IPS-18a (cell line): ENCODE measurements around the gene PHLPP1.
"Not testable (repeated sequence)": the region's sequence is repeated elsewhere in the genome, so short reads cannot be mapped to it uniquely, and the experiment has no call there.

ENCODE experiments used
- H3K27ac ChIP-seq: one replicate; pipeline ENCODE4 v1.5.1; 2013; ENCODE audit warnings: low read length
- H3K27me3 ChIP-seq: one replicate; pipeline ENCODE4 v1.6.1; 2013; ENCODE audit warnings: mild to moderate bottlenecking, low read length; ENCODE audit not compliant: control insufficient read depth, insufficient read depth
- H3K36me3 ChIP-seq: one replicate; pipeline ENCODE4 v1.6.1; 2013; ENCODE audit warnings: low read depth, low read length; ENCODE audit not compliant: control insufficient read depth
- H3K4me1 ChIP-seq: one replicate; pipeline ENCODE4 v1.6.1; 2013; ENCODE audit warnings: low read depth, low read length; ENCODE audit not compliant: control insufficient read depth
- H3K4me3 ChIP-seq: one replicate; pipeline ENCODE4 v1.5.1; 2013; ENCODE audit warnings: low read length
- H3K9ac ChIP-seq: one replicate; pipeline ENCODE4 v1.6.1; 2013; ENCODE audit warnings: mild to moderate bottlenecking, low read length, moderate library complexity
- H3K9me3 ChIP-seq: one replicate; pipeline ENCODE4 v1.6.1; 2013; ENCODE audit warnings: low read depth, low read length; ENCODE audit not compliant: control insufficient read depth

Gene PHLPP1

GRCh38 chr18:62706879-62707278 is 8.5 kb upstream of the PHLPP1 start:
- H3K27ac ChIP-seq: not testable (repeated sequence)

GRCh38 chr18:62709908-62710307 is 5.4 kb upstream of the PHLPP1 start:
- not testable (repeated sequence) for H3K27ac ChIP-seq, H3K9me3 ChIP-seq, H3K27me3 ChIP-seq, H3K4me3 ChIP-seq, H3K9ac ChIP-seq, H3K36me3 ChIP-seq
- peaks cover 13% of the 10 kb centered on the region for H3K4me1 ChIP-seq

More at GRCh38 chr18:62706879-62707278, 8.5 kb upstream of the PHLPP1 start:
- not testable (repeated sequence) for H3K4me3 ChIP-seq, H3K9ac ChIP-seq, H3K9me3 ChIP-seq, H3K4me1 ChIP-seq, H3K27me3 ChIP-seq, H3K36me3 ChIP-seq

GRCh38 chr18:62710417-62710816 is 4.9 kb upstream of the PHLPP1 start:
- H3K27me3 ChIP-seq: no peaks in the 10 kb centered on the region
- H3K36me3 ChIP-seq: no peaks in the 10 kb centered on the region
- H3K9ac ChIP-seq: no peak overlapping the region
- peaks cover 13% of the 10 kb centered on the region for H3K4me1 ChIP-seq
- H3K4me3 ChIP-seq: no peak overlapping the region
- no peaks in the 10 kb centered on the region for H3K9me3 ChIP-seq
- no peak overlapping the region for H3K27ac ChIP-seq

DNA sequence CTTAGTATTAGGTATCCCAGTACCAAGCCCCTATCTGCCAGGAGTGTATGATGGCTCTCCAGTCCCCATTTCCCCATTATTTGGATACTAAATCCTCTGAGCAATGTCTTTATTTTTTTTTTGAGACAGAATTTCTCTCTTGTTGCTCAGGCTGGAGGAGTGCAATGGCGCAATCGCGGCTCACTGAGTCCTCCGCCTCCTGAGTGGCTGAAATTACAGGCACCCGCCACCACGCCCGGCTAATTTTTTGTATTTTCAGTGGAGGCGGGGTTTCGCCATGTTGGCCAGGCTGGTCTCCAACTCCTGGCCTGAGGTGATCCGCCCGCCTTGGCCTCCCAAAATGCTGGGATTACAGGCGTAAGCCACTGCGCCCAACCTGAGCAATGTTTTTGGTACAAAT is 3.6 kb upstream of the PHLPP1 start:
- no peak overlapping the region for H3K27ac ChIP-seq
- peaks cover 13% of the 10 kb centered on the region for H3K4me1 ChIP-seq
- no peaks in the 10 kb centered on the region for H3K36me3 ChIP-seq
- H3K9me3 ChIP-seq: no peaks in the 10 kb centered on the region
- no peak overlapping the region for H3K4me3 ChIP-seq
- H3K9ac ChIP-seq: no peak overlapping the region
- H3K27me3 ChIP-seq: no peaks in the 10 kb centered on the region

GRCh38 chr18:62713651-62714247 is 1.6 kb upstream of the PHLPP1 start:
- Histone ChIP-seq H3K4me3 (peak overlapping the region; percentile 50), H3K9ac (no peak overlapping the region), H3K27me3 (no peaks in the 10 kb centered on the region), H3K27ac (no peak overlapping the region), H3K9me3 (no peaks in the 10 kb centered on the region), H3K36me3 (no peaks in the 10 kb centered on the region), H3K4me1 (peaks cover 17% of the 10 kb centered on the region)

DNA sequence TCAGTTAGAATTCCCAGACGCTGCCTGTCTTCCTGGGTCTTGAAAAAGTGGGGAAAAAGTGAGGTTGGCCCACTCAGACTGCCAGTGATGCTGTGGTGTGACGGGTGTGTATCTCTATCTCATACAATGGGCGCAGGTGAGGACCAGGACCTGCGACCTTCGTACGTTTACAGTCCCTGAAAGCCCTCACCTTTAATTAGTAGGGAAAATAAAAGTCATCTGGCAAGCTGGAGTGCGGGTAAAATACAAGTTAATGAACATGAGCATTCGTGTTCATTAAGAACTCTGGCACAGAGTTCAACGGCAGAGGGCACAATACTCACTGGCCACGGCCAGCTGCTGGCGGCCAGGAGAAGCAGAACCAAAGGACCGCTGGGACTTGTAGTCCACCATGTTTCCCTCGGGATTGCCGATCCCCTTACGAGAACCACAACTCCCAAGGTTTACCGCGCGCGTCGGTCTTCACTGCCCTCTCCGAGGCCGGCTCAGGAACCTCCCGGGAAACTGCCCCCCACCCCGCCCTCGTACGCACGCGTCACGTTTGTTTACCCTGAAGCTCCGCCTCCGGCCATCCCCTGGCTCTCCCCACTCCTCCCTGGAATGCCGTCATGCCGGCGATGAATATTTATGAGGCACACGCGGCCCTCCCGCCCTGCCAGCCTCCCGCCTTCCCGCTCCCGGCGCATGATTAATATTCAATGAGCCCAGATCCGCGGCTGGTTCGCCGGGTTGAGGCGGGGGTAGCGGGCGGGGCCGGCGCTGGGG is 488 bp upstream of the PHLPP1 start:
- peak overlapping the region; percentile 56 for H3K9ac ChIP-seq
- no peaks in the 10 kb centered on the region for H3K36me3 ChIP-seq
- no peaks in the 10 kb centered on the region for H3K9me3 ChIP-seq
- peak overlapping the region; percentile 58 for H3K4me3 ChIP-seq
- no peaks in the 10 kb centered on the region for H3K27me3 ChIP-seq
- H3K27ac ChIP-seq: peak overlapping the region; percentile 55
- H3K4me1 ChIP-seq: peaks cover 29% of the 10 kb centered on the region

DNA sequence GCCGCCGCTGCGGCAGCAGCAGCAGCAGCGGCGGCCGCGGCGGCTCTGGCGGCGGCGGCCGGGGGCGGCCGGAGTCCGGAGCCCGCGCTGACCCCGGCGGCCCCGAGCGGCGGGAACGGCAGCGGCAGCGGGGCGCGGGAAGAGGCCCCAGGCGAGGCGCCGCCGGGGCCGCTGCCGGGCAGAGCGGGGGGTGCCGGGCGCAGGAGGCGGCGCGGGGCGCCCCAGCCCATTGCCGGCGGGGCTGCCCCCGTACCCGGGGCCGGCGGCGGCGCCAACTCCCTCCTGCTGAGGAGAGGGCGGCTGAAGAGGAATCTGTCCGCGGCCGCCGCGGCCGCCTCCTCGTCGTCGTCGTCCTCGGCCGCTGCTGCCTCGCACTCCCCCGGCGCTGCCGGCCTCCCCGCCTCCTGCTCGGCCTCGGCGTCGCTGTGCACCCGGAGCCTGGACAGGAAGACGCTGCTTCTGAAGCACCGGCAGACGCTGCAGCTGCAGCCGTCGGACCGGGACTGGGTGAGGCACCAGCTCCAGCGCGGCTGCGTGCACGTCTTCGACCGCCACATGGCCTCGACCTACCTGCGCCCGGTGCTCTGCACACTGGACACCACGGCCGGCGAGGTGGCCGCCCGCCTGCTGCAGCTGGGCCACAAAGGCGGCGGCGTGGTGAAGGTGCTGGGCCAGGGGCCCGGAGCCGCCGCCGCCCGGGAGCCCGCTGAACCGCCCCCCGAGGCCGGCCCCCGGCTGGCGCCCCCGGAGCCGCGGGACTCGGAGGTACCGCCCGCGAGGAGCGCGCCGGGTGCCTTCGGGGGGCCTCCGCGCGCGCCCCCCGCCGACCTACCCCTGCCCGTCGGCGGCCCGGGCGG is 646 bp downstream of the PHLPP1 start:
- H3K9me3 ChIP-seq: no peaks in the 10 kb centered on the region
- H3K4me3 ChIP-seq: peak overlapping the region; percentile 93
- no peaks in the 10 kb centered on the region for H3K36me3 ChIP-seq
- no peaks in the 10 kb centered on the region for H3K27me3 ChIP-seq
- H3K4me1 ChIP-seq: peaks cover 40% of the 10 kb centered on the region
- peak overlapping the region; percentile 72 for H3K9ac ChIP-seq
- no peak overlapping the region for H3K27ac ChIP-seq

GRCh38 chr18:62716619-62717168 is 1.4 kb downstream of the PHLPP1 start:
- no peak overlapping the region for H3K27ac ChIP-seq
- H3K4me1 ChIP-seq: peaks cover 47% of the 10 kb centered on the region

GRCh38 chr18:62717169-62717924 is 2.0 kb downstream of the PHLPP1 start:
- H3K27ac ChIP-seq: no peak overlapping the region
- H3K27me3 ChIP-seq: no peaks in the 10 kb centered on the region
- H3K4me3 ChIP-seq: peak overlapping the region; percentile 93
- peaks cover 53% of the 10 kb centered on the region for H3K4me1 ChIP-seq
- H3K36me3 ChIP-seq: no peaks in the 10 kb centered on the region
- H3K9ac ChIP-seq: peak overlapping the region; percentile 44
- no peaks in the 10 kb centered on the region for H3K9me3 ChIP-seq

More at GRCh38 chr18:62716619-62717168, 1.4 kb downstream of the PHLPP1 start:
- Histone ChIP-seq H3K36me3 (no peaks in the 10 kb centered on the region), H3K27me3 (no peaks in the 10 kb centered on the region), H3K9me3 (no peaks in the 10 kb centered on the region), H3K4me3 (peak overlapping the region; percentile 93), H3K9ac (peak overlapping the region; percentile 44)

DNA sequence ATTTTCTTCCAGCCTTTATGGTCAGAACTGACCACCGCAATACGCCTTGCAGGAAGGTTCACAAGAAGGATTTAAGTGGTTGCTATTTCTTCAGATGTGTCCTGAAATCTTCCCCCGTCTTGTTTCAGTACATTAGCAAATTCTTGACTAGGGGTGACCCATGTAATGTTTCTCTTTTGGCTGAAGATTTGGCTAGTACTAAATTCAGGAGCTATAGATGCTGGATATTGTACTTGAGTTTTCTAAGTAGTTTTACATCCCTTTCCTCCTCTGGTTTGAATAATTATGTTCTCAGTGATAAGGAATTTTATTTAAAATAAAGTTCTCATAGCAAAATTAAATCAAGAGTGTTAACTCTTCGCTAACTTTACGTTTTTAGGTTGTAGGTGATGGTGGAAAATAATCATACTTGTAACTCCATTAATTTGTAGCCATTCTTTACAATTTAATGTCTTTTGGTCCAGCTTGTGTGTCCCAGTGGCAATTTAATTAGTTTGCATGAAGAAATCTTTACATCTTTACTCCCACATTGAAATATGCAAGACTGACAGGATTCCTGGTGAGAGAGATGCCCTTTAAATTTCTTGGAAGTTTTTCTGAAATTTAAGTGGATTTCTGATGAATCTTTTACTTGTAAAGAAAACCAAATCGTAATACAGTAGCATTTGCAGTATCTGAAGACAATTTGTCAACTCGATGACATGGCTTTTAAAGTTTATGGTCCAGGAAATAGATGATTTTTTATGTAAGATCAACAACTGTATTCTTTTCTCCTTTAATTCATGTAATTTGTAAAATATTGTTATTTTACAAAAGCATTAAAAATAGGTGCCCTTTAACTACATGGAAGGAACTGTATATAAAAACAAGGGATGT is 2.8 kb downstream of the PHLPP1 start:
- Histone ChIP-seq H3K27ac (no peak overlapping the region), H3K36me3 (no peaks in the 10 kb centered on the region), H3K4me1 (peaks cover 60% of the 10 kb centered on the region), H3K9me3 (no peaks in the 10 kb centered on the region), H3K4me3 (peak overlapping the region; percentile 93), H3K27me3 (no peaks in the 10 kb centered on the region), H3K9ac (peak overlapping the region; percentile 52)
